Measurements from ENCODE around the gene CPLX3. TPM values are rescaled to one million over a fixed set of nuclear protein-coding genes. Genes with fewer than 3 reads are reported as not detected.

The CPLX3 gene
- total and polyA plus RNA-seq, 9 donors: not detected

DNA sequence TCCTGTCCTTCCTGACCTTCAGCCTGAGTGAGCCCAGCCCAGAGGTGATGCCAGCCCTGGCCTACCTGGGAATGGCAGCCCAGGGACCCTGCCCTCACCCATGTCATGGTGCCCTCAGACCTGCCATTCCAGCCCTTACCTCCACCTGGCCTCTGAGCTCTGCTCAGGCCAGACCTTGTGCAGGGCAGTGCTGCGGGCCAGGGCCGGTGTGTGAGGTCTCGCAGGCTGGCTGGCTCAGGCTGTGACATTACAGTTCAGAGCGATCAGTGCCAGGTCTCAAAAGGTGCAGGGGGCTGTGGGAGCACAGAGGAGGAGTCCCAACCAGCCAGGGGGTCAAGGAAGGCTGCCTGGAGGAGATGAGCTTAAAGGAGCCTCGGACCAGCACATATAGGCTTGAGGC is 6.4 kb upstream of the CPLX3 start:
- Histone ChIP-seq H3K27me3 (ENCODE audit: control insufficient read depth, insufficient read depth, low read length) (peaks cover 21% of the 10 kb centered on the region), H3K36me3 (ENCODE audit: control insufficient read depth, insufficient read depth, low read length) (no peaks in the 10 kb centered on the region), H3K27ac (ENCODE audit: low read length) (no peak overlapping the region), H3K9me3 (replicated peaks; ENCODE audit: control insufficient read depth, low read depth, low read length) (no peaks in the 10 kb centered on the region), H3K4me3 (ENCODE audit: low read length) (no peak overlapping the region), H3K4me1 (ENCODE audit: control insufficient read depth, insufficient read depth, low read length) (peaks cover 2% of the 10 kb centered on the region)
- DNase-seq: no peak
- 87% methylated on average over 4 of the region's 5 CpGs for WGBS (ENCODE audit: insufficient coverage)

DNA sequence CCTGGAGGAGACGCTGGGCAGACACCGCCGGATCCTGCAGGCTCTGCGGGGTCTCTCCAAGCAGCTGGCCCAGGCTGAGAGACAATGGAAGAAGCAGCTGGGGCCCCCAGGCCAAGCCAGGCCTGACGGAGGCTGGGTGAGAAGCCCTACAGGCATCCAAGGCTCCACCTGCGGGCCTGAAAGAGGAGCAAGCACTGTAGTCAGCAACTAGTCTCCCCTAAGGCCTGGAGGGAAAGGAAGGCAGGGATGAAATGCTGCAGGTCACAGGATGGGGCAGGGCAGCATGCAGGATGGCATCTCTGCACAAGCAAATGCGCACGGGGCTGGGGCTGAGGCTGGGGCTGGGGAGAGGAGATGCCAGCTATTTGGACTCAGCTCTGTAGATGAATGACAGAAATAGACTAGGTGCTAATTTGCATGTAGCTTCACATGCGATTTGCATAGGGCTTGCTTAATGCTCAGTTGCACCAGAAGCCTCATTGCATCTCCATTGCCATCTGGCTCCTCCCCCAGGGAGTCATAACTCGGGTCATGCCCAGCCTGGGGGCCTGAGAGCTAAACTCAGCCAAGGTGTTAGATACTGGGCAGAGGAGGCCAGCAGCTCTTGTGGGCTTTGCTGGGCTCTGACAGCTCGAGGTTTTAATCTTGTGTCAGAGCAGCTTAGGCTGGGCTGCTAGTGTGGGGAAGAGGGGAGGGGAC is 5.2 kb upstream of the CPLX3 start:
- no peak overlapping the region for H3K27ac ChIP-seq (ENCODE audit: low read length)
- peaks cover 33% of the 10 kb centered on the region for H3K27me3 ChIP-seq (ENCODE audit: control insufficient read depth, insufficient read depth, low read length)
- no peak for DNase-seq
- H3K9me3 ChIP-seq (replicated peaks; ENCODE audit: control insufficient read depth, low read depth, low read length): no peaks in the 10 kb centered on the region
- H3K4me1 ChIP-seq (ENCODE audit: control insufficient read depth, insufficient read depth, low read length): peaks cover 4% of the 10 kb centered on the region
- H3K36me3 ChIP-seq (ENCODE audit: control insufficient read depth, insufficient read depth, low read length): no peaks in the 10 kb centered on the region
- 36% methylated on average over 7 of the region's 11 CpGs for WGBS (ENCODE audit: insufficient coverage)
- no peak overlapping the region for H3K4me3 ChIP-seq (ENCODE audit: low read length)

GRCh38 chr15:74821790-74822158 is 4.7 kb upstream of the CPLX3 start:
- Histone ChIP-seq H3K27ac (ENCODE audit: low read length) (no peak overlapping the region), H3K4me3 (ENCODE audit: low read length) (no peak overlapping the region), H3K4me1 (ENCODE audit: control insufficient read depth, insufficient read depth, low read length) (peaks cover 7% of the 10 kb centered on the region), H3K27me3 (ENCODE audit: control insufficient read depth, insufficient read depth, low read length) (peaks cover 37% of the 10 kb centered on the region), H3K36me3 (ENCODE audit: control insufficient read depth, insufficient read depth, low read length) (no peaks in the 10 kb centered on the region), H3K9me3 (replicated peaks; ENCODE audit: control insufficient read depth, low read depth, low read length) (no peaks in the 10 kb centered on the region)
- no peak for DNase-seq
- WGBS (ENCODE audit: insufficient coverage): 88% methylated on average over 6 of the region's 7 CpGs

- DNase-seq: no peak
- Histone ChIP-seq H3K4me1 (ENCODE audit: control insufficient read depth, insufficient read depth, low read length) (peaks cover 7% of the 10 kb centered on the region), H3K36me3 (ENCODE audit: control insufficient read depth, insufficient read depth, low read length) (no peaks in the 10 kb centered on the region), H3K4me3 (ENCODE audit: low read length) (no peak overlapping the region), H3K27me3 (ENCODE audit: control insufficient read depth, insufficient read depth, low read length) (peaks cover 41% of the 10 kb centered on the region), H3K27ac (ENCODE audit: low read length) (no peak overlapping the region), H3K9me3 (replicated peaks; ENCODE audit: control insufficient read depth, low read depth, low read length) (no peaks in the 10 kb centered on the region)
- WGBS (ENCODE audit: insufficient coverage): 44% methylated on average over 1 of the region's 4 CpGs
Measured at GRCh38 chr15:74822233-74822632, 4.2 kb upstream of the CPLX3 start.

DNA sequence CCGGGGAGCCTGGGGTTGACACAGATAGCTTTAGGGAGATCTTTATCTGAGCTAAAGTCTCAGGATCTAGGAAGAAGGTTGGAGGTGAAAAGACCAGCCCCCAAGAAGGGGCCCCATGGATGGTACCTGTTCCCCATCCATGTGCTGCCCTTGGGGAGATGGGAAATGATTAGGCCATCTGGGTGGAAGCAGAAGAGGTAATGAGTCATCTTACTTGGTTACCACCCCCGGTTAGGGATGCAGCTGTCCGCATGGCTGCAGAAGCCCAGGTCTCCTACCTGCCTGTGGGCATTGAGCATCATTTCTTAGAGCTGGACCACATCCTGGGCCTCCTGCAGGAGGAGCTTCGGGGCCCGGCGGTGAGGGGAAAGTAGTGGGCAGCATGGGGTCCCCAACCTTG is 3.1 kb upstream of the CPLX3 start:
- peaks cover 7% of the 10 kb centered on the region for H3K4me1 ChIP-seq (ENCODE audit: control insufficient read depth, insufficient read depth, low read length)
- peaks cover 48% of the 10 kb centered on the region for H3K27me3 ChIP-seq (ENCODE audit: control insufficient read depth, insufficient read depth, low read length)
- no peak overlapping the region for H3K27ac ChIP-seq (ENCODE audit: low read length)
- H3K36me3 ChIP-seq (ENCODE audit: control insufficient read depth, insufficient read depth, low read length): no peaks in the 10 kb centered on the region
- DNase-seq: no peak
- H3K9me3 ChIP-seq (replicated peaks; ENCODE audit: control insufficient read depth, low read depth, low read length): no peaks in the 10 kb centered on the region
- H3K4me3 ChIP-seq (ENCODE audit: low read length): no peak overlapping the region
- WGBS (ENCODE audit: insufficient coverage): 61% methylated on average over 6 of the region's 6 CpGs

DNA sequence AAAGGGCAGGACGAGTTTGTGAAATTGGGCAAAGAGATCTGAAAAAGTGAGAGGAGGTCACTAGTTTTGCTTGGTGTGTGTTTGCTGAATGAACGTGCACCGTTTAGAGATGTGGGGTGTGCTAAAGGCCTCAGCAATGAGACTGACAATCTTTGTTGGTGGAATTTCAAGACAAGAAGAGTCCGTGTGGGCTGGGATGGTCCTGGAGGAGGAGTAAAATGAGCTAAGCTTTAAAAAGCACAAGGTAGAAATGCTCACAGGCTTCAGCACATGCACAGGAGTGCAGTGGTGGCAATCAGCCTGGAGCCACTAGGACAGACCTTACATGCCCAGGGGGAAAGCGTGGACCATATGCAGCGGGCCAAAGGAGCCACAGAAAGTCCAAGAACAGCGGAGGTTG is 1.5 kb upstream of the CPLX3 start:
- Histone ChIP-seq H3K36me3 (ENCODE audit: control insufficient read depth, insufficient read depth, low read length) (no peaks in the 10 kb centered on the region), H3K4me3 (ENCODE audit: low read length) (no peak overlapping the region), H3K4me1 (ENCODE audit: control insufficient read depth, insufficient read depth, low read length) (peaks cover 7% of the 10 kb centered on the region), H3K27me3 (ENCODE audit: control insufficient read depth, insufficient read depth, low read length) (peaks cover 51% of the 10 kb centered on the region), H3K9me3 (replicated peaks; ENCODE audit: control insufficient read depth, low read depth, low read length) (no peaks in the 10 kb centered on the region), H3K27ac (ENCODE audit: low read length) (no peak overlapping the region)
- 61% methylated on average over 7 of the region's 7 CpGs for WGBS (ENCODE audit: insufficient coverage)
- DNase-seq: no peak

- Histone ChIP-seq H3K27me3 (ENCODE audit: control insufficient read depth, insufficient read depth, low read length) (peaks cover 51% of the 10 kb centered on the region), H3K4me1 (ENCODE audit: control insufficient read depth, insufficient read depth, low read length) (peaks cover 14% of the 10 kb centered on the region), H3K27ac (ENCODE audit: low read length) (no peak overlapping the region), H3K4me3 (ENCODE audit: low read length) (no peak overlapping the region), H3K36me3 (ENCODE audit: control insufficient read depth, insufficient read depth, low read length) (no peaks in the 10 kb centered on the region), H3K9me3 (replicated peaks; ENCODE audit: control insufficient read depth, low read depth, low read length) (no peaks in the 10 kb centered on the region)
- WGBS (ENCODE audit: insufficient coverage): 33% methylated on average over 6 of the region's 10 CpGs
- no peak for DNase-seq
Measured at GRCh38 chr15:74825866-74826265, 561 bp upstream of the CPLX3 start.

- H3K4me1 ChIP-seq (ENCODE audit: control insufficient read depth, insufficient read depth, low read length): peaks cover 25% of the 10 kb centered on the region
- H3K27me3 ChIP-seq (ENCODE audit: control insufficient read depth, insufficient read depth, low read length): peaks cover 48% of the 10 kb centered on the region
- WGBS (ENCODE audit: insufficient coverage): 14% methylated on average over 17 of the region's 21 CpGs
- H3K27ac ChIP-seq (ENCODE audit: low read length): no peak overlapping the region
- H3K36me3 ChIP-seq (ENCODE audit: control insufficient read depth, insufficient read depth, low read length): no peaks in the 10 kb centered on the region
- H3K9me3 ChIP-seq (replicated peaks; ENCODE audit: control insufficient read depth, low read depth, low read length): no peaks in the 10 kb centered on the region
- H3K4me3 ChIP-seq (ENCODE audit: low read length): no peak overlapping the region
- DNase-seq: no peak
Measured at GRCh38 chr15:74826921-74827320, 494 bp downstream of the CPLX3 start.

DNA sequence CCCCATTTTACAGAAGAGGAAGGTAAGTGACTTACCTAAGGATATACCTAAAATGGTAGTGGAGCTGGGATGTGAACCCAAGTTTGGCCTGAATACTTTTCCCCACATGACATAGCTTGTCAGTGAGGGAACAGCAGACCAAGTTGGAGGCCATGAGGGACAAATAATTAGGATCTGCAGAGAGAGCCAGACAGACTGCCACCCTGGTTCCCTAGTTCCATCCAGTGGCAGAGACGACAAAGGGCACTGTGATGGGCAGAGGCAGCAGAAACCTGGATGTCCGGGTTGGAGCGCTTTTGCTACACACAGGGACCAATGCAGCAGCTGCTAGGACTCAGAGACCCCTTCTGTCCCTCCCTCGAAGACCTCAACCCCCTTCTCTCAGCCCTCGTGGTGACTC is 1.2 kb downstream of the CPLX3 start:
- WGBS (ENCODE audit: insufficient coverage): 52% methylated on average over 5 of the region's 5 CpGs
- H3K9me3 ChIP-seq (replicated peaks; ENCODE audit: control insufficient read depth, low read depth, low read length): no peaks in the 10 kb centered on the region
- peaks cover 32% of the 10 kb centered on the region for H3K4me1 ChIP-seq (ENCODE audit: control insufficient read depth, insufficient read depth, low read length)
- no peaks in the 10 kb centered on the region for H3K36me3 ChIP-seq (ENCODE audit: control insufficient read depth, insufficient read depth, low read length)
- peaks cover 46% of the 10 kb centered on the region for H3K27me3 ChIP-seq (ENCODE audit: control insufficient read depth, insufficient read depth, low read length)
- DNase-seq: no peak
- H3K27ac ChIP-seq (ENCODE audit: low read length): no peak overlapping the region
- no peak overlapping the region for H3K4me3 ChIP-seq (ENCODE audit: low read length)

DNA sequence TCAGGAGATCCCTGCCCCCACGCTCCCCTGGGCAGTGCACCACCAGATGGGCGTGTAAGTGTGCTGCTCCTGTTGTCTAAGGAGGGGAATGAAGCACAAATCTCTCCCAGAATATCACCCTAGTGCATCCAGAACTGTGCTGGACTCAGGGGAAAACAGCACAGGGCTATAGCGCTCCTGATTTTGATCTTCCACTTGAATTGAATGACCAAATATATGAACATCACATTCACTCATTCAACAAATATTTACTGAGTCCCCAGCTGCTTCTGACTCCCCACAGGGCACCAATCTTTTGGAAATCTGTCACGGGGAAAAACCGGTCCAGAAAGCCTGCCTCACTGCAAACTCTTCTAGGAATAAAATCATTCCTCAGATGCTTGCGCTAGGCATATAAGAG is 2.4 kb downstream of the CPLX3 start:
- no peak for DNase-seq
- Histone ChIP-seq H3K27ac (ENCODE audit: low read length) (no peak overlapping the region), H3K9me3 (replicated peaks; ENCODE audit: control insufficient read depth, low read depth, low read length) (no peaks in the 10 kb centered on the region), H3K4me3 (ENCODE audit: low read length) (no peak overlapping the region), H3K27me3 (ENCODE audit: control insufficient read depth, insufficient read depth, low read length) (peaks cover 46% of the 10 kb centered on the region), H3K4me1 (ENCODE audit: control insufficient read depth, insufficient read depth, low read length) (peaks cover 43% of the 10 kb centered on the region), H3K36me3 (ENCODE audit: control insufficient read depth, insufficient read depth, low read length) (no peaks in the 10 kb centered on the region)
- 100% methylated on average over 1 of the region's 6 CpGs for whole genome bisulfite sequencing (ENCODE audit: insufficient coverage)

GRCh38 chr15:74829486-74829885 is 3.1 kb downstream of the CPLX3 start:
- peaks cover 40% of the 10 kb centered on the region for H3K27me3 ChIP-seq (ENCODE audit: control insufficient read depth, insufficient read depth, low read length)
- no peak for DNase-seq
- H3K4me1 ChIP-seq (ENCODE audit: control insufficient read depth, insufficient read depth, low read length): peaks cover 46% of the 10 kb centered on the region
- H3K9me3 ChIP-seq (replicated peaks; ENCODE audit: control insufficient read depth, low read depth, low read length): no peaks in the 10 kb centered on the region
- no peaks in the 10 kb centered on the region for H3K36me3 ChIP-seq (ENCODE audit: control insufficient read depth, insufficient read depth, low read length)
- WGBS (ENCODE audit: insufficient coverage): 61% methylated on average over 2 of the region's 3 CpGs
- H3K4me3 ChIP-seq (ENCODE audit: low read length): no peak overlapping the region
- H3K27ac ChIP-seq (ENCODE audit: low read length): no peak overlapping the region

All from muscle of leg (tissue), 11 donors.